GM21619 (cell line): ENCODE measurements around the gene APBA1.

Experiments used
- ATAC-seq: cut with Tn5 transposase; IDR thresholded peaks from one replicate; pipeline ENCODE4 v1.9.1; 2021; ENCODE audit not compliant: unreplicated experiment

APBA1 gene

GRCh38 chr9:69377981-69378380, 294.2 kb downstream of the APBA1 start:
- ATAC-seq, result no peak
